Activated CD8-positive, alpha-beta memory T cell treated with anti-CD3 and anti-CD28 coated beads, Interleukin-2, amount 50 U/mL, for 24 hours (primary cell): ENCODE measurements around the gene PARVB.

ENCODE experiments used
- DNase-seq: peaks from one replicate; pipeline ENCODE4 v3.0.0-alpha.2; 2020; ENCODE audit errors: extremely low read depth

Gene PARVB

DNA sequence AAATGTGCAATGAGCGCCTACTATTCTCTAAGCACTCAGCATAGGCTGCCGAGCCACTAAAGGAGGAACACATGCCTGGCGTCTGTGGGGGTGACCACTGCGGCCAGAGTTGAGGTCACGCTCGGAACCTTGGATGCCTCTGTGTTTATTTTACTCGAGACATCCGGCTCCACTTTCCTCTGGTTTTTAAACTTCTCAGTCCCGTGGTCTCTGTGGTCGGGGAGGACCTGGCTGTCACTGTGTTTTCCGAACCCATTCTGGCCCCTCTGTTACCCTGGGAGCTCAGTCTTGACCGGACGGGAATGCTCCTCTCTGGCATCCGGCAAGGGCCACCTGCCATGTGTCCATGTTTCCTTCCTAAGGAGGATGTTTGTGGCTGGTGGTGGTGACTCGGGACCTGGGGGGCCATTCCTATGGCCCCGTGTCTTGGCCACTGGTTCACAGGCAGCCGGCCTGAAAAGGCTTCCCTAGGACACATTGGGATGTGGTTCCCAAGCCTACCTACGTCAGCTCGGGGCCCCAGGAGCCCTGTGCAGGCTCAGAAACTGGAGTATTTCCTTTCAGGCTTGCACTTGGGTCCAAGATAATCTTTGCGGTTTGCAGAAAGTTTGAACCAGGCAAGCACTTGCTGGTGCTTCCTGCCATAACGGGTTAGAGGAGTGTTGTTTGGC, 109.9 kb downstream of the PARVB start:
- no peak for DNase-seq

- no peak for DNase-seq
Observed at GRCh38 chr22:44136112-44136511, 112.0 kb downstream of the PARVB start.

- DNase-seq, result no peak
Observed at GRCh38 chr22:44136786-44137185, 112.7 kb downstream of the PARVB start.

DNA sequence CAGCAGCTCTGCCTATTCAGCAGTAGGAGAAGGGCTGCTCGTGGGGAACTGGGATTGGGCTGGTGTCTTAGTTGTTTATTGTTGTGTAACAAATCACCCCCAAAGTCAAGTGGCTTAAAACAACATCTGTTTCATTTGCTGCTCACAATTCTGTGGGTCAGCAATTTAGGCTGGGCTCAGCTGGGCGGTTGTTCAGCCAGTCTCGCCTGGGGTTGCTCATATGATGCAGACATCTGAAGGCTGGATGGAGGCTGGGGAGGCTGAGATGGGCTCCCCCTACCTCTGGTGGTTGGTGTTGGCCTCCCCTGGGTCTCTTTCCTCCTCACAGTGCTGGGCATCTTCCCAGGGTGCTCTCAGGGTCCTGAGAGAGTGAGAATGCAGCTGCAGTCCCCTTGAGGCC, 113.3 kb downstream of the PARVB start:
- no peak for DNase-seq

DNA sequence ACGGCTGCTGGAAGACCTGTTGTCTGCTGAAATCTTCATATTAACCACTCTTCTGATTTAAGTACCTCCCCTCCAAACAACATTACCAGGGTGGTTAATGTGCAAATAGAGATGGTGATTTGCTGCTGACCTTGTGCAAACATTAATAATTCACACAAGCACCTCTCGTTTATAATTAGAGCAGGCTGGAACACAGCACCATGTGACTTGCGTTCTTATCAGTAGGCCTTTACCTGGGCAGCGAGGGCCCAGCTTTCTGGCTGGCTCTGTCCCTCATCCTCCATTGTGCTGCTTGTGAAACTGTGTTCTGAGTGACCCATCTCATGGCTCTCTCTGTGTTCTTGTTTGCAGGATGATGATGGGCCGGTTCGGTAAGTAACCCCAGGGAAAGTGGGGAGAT, 115.7 kb downstream of the PARVB start:
- no peak for DNase-seq

DNA sequence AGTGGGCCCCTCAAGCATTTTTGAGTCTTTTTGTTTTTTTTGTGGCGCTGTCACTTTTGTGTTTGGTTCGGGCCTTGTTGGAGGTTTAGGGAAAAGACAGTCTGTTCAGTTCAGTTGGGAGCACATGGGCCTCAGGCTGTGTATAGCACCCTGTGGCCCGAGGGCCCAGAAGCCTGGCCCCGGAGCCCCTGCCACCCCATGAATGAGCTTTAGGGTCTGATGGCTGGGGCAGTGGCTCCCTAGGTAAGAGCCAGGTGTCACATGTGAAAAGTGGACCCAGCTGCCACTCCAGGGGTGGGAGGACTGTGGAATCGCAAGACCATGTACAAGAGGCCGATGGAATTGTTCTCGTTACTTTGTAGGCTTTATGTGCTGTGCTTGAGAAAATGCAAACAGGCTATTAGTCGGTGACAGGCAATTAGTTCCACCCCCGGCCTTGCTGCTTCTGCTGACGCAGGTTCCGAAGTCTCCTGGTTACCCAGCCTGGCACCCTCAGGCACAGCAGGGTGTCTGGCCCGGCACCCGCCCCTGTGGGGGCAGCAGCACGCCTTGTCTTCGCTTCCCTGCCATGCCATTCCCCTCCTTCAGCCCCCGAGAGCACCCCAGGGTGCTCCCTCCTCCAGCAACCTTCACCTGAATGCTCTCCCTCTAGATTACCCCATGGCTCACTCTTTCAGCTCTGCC, 118.5 kb downstream of the PARVB start:
- no peak for DNase-seq

DNA sequence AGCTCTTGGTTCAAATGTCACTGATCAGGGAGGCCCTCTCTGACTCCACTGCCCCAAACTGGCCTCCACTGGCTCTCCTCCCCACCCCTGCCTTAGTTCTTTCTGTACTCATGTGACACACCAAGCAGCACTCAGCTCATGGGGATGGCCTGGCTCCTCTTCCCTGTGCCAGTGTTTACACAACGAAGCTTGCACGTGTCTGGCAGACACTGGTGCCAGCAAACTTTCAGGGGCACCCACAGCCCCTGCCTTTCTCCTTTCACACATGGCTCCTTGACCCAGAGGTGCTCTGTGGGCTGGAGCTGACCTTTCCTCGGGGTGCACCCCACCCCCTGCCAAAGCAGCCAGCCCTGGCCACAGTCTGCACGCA, 119.0 kb downstream of the PARVB start:
- no peak for DNase-seq

DNA sequence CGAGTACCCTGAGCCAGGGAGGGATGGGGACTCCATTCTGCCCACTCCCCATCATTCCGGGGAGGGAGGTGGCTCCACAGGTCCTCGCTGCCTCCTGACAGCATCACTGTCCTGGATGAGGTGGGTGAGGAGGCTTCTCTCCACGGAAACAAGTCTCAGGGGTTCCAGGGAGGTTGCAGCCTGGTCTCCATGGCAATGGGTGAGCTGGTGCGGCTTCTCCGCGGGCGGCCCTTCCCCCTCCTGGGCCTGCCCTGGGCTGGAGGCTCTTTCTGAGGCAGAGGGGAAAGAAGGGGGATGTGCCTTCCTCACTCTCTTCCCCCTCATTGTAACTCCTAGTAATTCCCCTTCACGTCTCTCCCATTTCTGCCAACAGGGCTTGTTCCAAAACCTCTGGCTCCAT, 119.5 kb downstream of the PARVB start:
- DNase-seq, result no peak

- no peak for DNase-seq
Observed at GRCh38 chr22:44144046-44144569, 120.0 kb downstream of the PARVB start.

- no peak for DNase-seq
Observed at GRCh38 chr22:44145544-44145943, 121.4 kb downstream of the PARVB start.

DNA sequence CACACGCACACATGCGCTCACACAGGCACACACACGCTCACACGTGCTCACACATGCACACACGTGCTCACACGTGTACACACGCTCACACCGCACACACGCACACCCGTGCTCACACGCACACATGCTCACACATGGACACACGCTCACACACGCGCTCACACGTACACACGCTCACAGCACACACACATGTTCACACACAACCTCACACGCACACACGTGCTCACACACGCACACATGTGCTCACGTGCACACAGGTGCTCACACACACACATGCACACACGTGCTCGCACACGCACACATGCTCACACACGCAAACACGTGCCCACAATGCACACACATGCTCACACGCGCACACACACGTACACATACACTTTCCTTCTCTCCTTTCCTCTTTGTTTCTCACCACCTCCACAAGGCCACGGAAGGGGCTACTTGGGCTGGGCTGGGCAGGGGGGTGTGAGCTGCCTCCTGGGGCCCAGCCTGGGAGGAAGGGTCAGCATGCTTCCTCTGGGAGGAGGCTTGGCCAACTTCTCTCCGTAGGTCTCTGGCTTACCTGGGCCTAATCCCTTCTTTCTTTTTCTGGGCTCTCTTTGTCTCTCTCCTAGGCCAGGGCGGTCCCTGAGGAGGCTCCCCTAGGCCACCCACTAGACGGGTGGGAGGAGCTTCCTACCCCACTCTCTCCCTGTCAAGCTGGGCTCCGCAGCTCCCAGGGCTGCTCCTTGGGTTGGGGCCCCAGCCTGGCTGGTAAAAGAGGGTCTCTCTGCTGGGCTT, 122.2 kb downstream of the PARVB start:
- DNase-seq, result no peak

DNA sequence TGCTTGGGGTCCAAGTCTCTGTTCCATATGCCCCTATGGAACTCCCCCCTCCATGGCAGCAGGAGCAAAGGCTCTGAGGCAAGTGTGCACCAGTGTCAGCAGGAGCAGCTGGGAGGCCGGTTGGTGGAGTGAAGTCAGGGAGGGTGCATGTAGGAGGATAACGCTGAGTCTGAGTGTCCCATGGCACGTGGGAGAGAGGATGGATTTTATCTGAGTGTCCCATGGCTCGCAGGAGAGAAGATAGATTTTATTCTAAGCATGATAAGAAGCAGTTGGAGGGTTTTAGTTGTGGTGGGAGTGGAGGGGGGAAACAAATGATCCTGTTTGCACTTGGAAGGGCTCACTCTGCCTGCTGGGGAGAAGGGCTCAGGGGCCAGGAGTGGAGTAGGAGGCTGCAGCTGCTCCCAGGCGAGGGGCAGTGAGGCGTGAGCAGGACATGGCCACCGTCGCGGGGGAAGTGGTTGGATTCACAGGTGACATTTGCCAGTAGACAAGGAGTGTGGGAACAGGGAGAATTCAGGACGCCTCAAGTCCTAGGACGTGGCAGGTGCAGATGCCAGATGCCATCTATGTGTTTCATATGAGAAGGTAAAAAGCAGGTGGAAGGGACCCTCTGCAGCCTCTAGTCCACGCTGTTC, 123.0 kb downstream of the PARVB start:
- DNase-seq, result no peak

DNA sequence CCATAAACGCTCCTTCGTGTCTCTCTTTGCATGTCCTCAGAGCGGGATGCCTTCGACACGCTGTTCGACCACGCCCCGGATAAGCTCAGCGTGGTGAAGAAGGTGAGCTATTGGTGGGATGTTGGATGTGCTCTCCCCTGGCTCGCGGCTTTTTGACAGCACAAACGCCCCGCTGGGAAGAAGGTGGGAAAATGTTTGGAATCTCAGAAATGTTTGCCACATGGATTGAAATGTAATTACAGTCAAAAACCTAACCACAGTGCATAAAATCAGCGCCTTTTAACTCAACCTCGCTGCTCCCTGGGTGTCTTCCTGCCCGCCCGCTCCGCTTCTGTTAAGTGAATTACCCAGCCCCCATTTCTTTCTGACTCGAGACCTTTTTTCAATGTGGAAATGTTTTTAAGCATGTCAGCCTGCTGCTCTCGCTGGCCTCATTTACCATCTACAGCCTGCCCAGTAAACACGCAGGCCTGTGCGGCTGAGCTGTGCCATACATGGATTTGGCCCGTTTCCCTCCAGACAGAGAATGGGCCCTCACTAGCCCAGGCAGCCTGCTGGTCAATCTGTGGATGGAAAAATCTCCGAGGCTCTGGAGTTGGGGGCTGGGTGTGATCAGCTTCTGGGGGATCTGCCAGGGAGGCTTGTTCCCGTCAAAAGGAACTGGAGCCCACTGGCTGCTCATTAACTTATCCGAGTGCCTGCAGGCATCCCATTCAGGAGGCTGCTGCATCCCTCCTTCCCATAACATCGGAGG, 123.9 kb downstream of the PARVB start:
- DNase-seq, result no peak

DNA sequence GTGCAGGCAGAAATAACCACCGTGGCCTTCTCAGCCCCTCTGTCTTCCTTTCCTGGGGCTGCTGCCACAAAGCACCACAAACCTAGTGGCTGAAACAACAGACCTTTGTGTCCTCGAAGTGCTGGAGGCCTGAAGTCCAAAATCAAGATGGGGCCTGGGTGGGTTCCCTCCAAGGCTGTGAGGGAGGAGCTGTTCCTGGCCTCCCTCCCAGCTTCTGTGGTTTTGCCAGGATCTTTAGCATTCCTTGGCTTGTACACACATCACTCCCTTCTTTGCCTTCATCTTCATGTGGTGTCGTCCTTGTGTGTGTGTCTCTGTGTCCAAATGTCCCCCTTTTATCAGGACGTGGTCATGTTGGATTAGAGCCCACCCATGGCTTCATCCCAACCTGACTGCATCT, 127.6 kb downstream of the PARVB start:
- DNase-seq, result no peak

DNA sequence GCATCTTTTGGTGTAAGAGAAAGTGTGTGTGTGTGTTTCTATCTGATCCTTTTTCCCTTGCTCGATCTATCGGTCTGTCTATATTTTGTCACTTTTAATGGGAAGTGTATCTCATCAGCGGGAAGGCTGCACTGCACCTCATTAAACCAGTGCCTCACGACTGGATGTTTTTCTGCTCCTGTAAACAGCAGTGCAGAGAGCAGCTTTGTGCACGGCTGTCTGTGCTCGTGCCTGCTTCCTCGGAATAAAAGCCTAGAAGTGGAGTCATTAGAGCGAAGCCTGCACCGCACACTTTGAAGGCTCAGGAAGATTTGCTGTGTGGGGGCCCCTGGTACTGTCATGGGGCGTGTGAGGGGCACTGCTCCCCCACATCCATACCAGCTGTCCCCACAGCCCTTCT, 129.6 kb downstream of the PARVB start:
- DNase-seq, result no peak

DNA sequence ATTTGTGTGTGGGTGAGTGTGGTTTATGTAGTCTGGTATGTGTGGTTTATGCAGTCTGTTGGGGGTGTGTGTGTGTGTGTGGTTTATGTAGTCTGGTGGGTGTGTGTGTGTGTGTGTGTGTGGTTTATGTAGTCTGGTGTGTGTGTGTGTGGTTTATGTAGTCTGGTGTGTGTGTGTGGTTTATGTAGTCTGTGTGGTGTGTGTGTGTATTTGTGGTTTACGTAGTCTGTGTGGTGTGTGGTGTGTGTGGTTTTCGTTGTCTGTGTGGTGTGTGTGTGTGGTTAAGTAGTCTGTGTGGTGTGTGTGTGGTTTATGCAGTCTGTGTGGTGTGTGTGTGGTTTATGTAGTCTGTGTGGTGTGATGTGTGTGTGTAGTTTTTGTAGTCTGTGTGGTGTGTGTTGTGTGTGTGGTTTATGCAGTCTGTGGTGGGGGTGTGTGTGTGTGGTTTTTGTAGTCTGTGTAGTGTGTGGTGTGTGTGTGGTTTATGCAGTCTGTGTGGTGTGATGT, 130.4 kb downstream of the PARVB start:
- no peak for DNase-seq

DNA sequence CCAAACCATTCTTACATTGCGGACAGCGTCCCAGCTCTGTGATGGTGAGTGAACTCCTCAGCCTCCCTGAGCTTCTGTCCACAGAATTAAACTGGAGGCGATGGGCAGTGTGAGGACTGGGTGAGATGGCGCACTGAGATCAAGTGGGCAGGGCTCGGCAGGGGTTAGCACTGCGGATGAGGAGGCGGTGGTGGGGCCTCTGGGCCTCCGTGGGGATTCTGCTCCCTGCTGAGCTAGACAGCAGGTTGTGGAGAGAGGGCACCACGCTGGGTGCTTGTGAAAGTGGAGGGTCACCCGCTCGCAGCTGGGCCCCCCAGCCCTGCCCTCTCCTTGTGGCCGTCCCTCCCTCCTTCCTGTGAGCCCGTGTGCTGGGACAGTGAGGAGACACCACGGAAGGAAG, 131.0 kb downstream of the PARVB start:
- DNase-seq, result no peak

GRCh38 chr22:44157916-44158618, 134.0 kb downstream of the PARVB start:
- DNase-seq, result no peak

GRCh38 chr22:44158816-44159215, 134.7 kb downstream of the PARVB start:
- DNase-seq, result no peak

DNA sequence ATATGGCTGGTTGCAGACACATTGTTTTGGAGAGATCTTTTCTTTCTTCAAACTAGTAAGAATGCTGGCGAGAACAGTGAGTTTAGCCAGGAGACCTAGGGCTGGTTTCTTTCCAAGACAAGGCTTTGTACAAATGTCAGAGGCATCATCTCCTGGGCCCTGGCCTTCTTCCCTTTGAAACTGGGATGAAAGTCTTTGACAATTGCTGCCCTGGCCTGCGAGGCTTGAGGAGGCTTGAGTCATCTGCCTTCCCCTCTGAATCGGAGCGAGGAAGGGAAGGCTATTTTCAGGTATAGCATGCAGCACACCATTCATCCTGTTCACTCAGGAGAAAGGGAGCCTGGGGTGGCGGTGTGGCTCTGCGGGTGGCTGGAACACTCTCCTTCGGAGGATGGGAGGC, 135.1 kb downstream of the PARVB start:
- DNase-seq, result no peak

DNA sequence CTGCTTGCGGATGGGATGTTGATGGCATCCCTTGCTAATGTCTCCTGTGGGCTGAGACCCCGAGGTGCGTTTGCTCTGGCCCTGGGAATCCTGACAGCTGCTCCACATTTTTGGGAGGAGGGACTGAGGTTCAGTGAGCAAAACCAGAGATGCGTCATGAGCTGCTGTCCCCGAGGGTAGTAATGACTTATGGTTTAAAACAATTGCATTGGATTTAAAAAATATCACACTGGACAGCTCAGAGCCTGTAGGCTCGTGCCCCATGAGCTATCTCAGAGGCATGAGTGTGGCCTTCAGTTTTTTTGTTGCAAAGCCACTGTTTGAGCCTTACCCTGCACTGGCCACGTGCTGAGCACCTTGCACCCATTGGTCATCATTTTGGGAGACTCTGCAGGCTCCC, 135.7 kb downstream of the PARVB start:
- DNase-seq, result no peak
